B cell (primary cell): ENCODE results near the gene AP3D1. TPM values are rescaled to one million over a fixed set of nuclear protein-coding genes. Genes with fewer than 3 reads are reported as not detected.
A peak's percentile ranks its signal among the peaks of the same experiment; 100 is the strongest.

Experiments
- ATAC-seq: fragments of 200-7000 bp; cut with Tn5 transposase; one replicate; pipeline ENCODE4 v1.10.0; 2021; ENCODE audit warnings: low read depth, mild to moderate bottlenecking, moderate number of reproducible peaks, moderate library complexity
- CTCF ChIA-PET: fragments of 350-600 bp; sonication (Branson Sonifier 250); formaldehyde crosslinking; loops from one replicate; lab custom pipeline; 2021; ENCODE audit warnings: antibody characterized with exemption, inconsistent platforms; lab: Charles Lee
- POLR2A ChIA-PET: fragments of 350-600 bp; sonication (Branson Sonifier 250); formaldehyde crosslinking; loops from one replicate; lab custom pipeline; 2021; ENCODE audit warnings: antibody characterized with exemption; lab: Charles Lee
- DNase-seq: peaks from one replicate; pipeline ENCODE4 v3.0.0; 2013
- H2AFZ ChIP-seq: 2 replicates; pipeline ENCODE4 v1.6.1; 2012; ENCODE audit warnings: mild to moderate bottlenecking, low read depth, low read length; ENCODE audit not compliant: insufficient read depth, poor library complexity, severe bottlenecking
- H3K27ac ChIP-seq, 2 donors: 1 replicate in 1 of 2; 2 replicates in 1 of 2; pipeline ENCODE4 v1.5.1; 2012 to 2013; ENCODE audit warnings: low read length in 2 of 2, mild to moderate bottlenecking in 2 of 2, moderate library complexity in 1 of 2
- H3K27me3 ChIP-seq, 4 experiments: fragments of 200-600 bp in 1 of 4; sonication (generic) in 1 of 4; replicated peaks in 1 of 4; 1 replicate in 2 of 4; 2 replicates in 2 of 4; pipeline versions ENCODE4 v1.6.1 to v1.7.0; 2013 to 2016; ENCODE audit warnings: low read length in 3 of 4, mild to moderate bottlenecking in 2 of 4, mixed read lengths in 1 of 4, moderate library complexity in 1 of 4; ENCODE audit not compliant: insufficient read depth in 4 of 4, control insufficient read depth in 3 of 4; ENCODE audit errors: control extremely low read depth in 1 of 4
- H3K36me3 ChIP-seq, 2 experiments: replicated peaks in 1 of 2; 1 replicate in 1 of 2; 2 replicates in 1 of 2; pipeline versions ENCODE4 v1.6.1 to v1.7.1; 2013; ENCODE audit warnings: low read length in 1 of 2; ENCODE audit not compliant: insufficient read depth in 2 of 2, control insufficient read depth in 1 of 2; ENCODE audit errors: control extremely low read depth in 1 of 2, extremely low read depth in 1 of 2
- H3K4me1 ChIP-seq, 2 donors: fragments of 200-600 bp in 1 of 2; sonication (generic) in 1 of 2; 1 replicate in 1 of 2; 2 replicates in 1 of 2; pipeline versions ENCODE4 v1.5.1 to v1.6.1; 2013 to 2017; ENCODE audit warnings: low read length in 2 of 2; ENCODE audit not compliant: control insufficient read depth in 2 of 2, insufficient read depth in 2 of 2
- H3K4me2 ChIP-seq: replicated peaks from 2 replicates; pipeline ENCODE3; 2012; ENCODE audit warnings: mild to moderate bottlenecking, low read depth, low read length; ENCODE audit not compliant: poor library complexity, severe bottlenecking
- H3K4me3 ChIP-seq, 5 experiments: fragments of 200-600 bp in 1 of 5; sonication (generic) in 1 of 5; 1 replicate in 3 of 5; 2 replicates in 2 of 5; pipeline versions ENCODE4 v1.5.1 to v1.7.0; 2011 to 2016; ENCODE audit warnings: low read length in 4 of 5, mild to moderate bottlenecking in 4 of 5, low read depth in 2 of 5, control low read depth in 1 of 5, moderate library complexity in 1 of 5; ENCODE audit not compliant: insufficient read depth in 1 of 5; ENCODE audit errors: control extremely low read depth in 1 of 5, extremely low read depth in 1 of 5
- H3K79me2 ChIP-seq: fragments of 200-600 bp; sonication (generic); one replicate; pipeline ENCODE4 v1.6.0; 2016; ENCODE audit warnings: low read length; ENCODE audit not compliant: control insufficient read depth, insufficient read depth
- H3K9ac ChIP-seq: fragments of 200-600 bp; sonication (generic); 2 replicates; pipeline ENCODE4 v1.6.1; 2017; ENCODE audit warnings: mild to moderate bottlenecking, low read length, moderate library complexity
- H3K9me3 ChIP-seq, 3 donors: one replicate each; pipeline versions ENCODE4 v1.6.1 to v1.7.1; 2013; ENCODE audit warnings: low read length in 2 of 3; ENCODE audit not compliant: control insufficient read depth in 2 of 3, insufficient read depth in 1 of 3; ENCODE audit errors: control extremely low read depth in 1 of 3
- H4K20me1 ChIP-seq: 2 replicates; pipeline ENCODE4 v1.6.0; 2012; ENCODE audit warnings: mild to moderate bottlenecking, low read length; ENCODE audit not compliant: insufficient read depth, control insufficient read depth, poor library complexity, severe bottlenecking
- H3K27ac Mint-ChIP-seq: one replicate; pipeline ENCODE4 v1.8.0; 2021; ENCODE audit warnings: mixed read lengths
- H3K27me3 Mint-ChIP-seq: one replicate; pipeline ENCODE4 v1.8.0; 2021; ENCODE audit warnings: mixed read lengths
- H3K4me1 Mint-ChIP-seq: one replicate; pipeline ENCODE4 v1.8.0; 2021; ENCODE audit warnings: mixed read lengths
- H3K4me3 Mint-ChIP-seq: one replicate; pipeline ENCODE4 v1.8.0; 2021; ENCODE audit warnings: mixed read lengths
- H3K9me3 Mint-ChIP-seq: one replicate; pipeline ENCODE4 v1.8.0; 2022; ENCODE audit warnings: mixed read lengths; ENCODE audit not compliant: insufficient read depth
- EZH2 ChIP-seq: IDR thresholded peaks from 2 replicates; pipeline ENCODE4 v1.6.1; 2012; ENCODE audit warnings: borderline replicate concordance, low read depth, mild to moderate bottlenecking, moderate library complexity, low read length; ENCODE audit not compliant: insufficient read depth, poor library complexity, severe bottlenecking
- WGBS: methylation state at CpG from one replicate; pipeline ENCODE4 v1.1.5; 2013; ENCODE audit warnings: missing lambda C conversion rate; ENCODE audit not compliant: insufficient coverage; 5-methylcytosine and 5-hydroxymethylcytosine counted together
- intact Hi-C: fragments of 100-400 bp; cut with micrococcal nuclease; formaldehyde crosslinking; loops from one replicate; pipeline ENCODE4 v1.10.0; 2022
- polyA plus RNA-seq: library from polyadenylated mRNA; depleted of rRNA; stranded (reverse); fragments of >200 nt; gene quantifications from 2 replicates; pipeline ENCODE4 v1.2.3, GENCODE V29; 2012
- total RNA-seq, 2 donors: library from RNA; stranded (reverse); fragments of 120-200 nt in 1 of 2; gene quantifications; 1 replicate in 1 of 2; 2 replicates in 1 of 2; pipeline versions ENCODE4 v1.2.3 to v1.2.4, GENCODE V29; 2013 to 2022
- TF ChIP-seq, protein P1 (sequence below): fragments of 200-600 bp; IDR thresholded peaks from one replicate; pipeline ENCODE4 v1.8.0; 2022; ENCODE audit warnings: antibody characterized with exemption, mild to moderate bottlenecking

The AP3D1 gene
- total and polyA plus RNA-seq, 2 donors (not counting 1 experiment from before 2014, with no cell fraction given), result 96.4 to 114 TPM

DNA sequence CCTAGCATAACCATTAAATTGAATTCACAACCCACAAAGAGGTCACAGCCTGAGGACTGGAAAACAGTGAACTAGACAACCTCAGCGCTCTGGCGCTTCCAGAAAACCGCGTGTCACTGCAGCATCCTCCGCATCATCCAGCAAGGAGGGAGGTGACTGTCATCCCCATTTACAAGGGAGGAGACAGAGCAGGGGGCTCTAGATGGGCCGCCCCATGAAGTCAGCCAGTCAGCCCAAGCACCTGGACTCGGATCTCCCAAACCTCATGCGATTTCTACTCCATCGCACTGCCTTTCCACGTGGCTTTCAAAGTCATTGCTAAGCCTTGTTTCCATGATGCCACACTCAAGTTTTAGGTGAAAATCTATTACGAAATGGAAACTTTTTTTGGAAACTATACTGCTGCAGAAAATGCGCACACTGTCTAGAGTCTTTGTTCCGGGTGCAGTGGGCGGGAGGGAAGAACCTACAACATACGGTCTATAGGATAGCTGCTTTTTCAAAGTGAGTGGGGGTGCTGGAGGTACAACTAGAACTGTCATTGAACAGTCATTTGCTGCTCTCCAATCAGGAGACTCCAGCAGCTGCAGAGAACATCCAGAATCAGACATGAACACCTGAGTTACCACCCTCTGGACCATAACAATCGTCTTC lies 2.8 kb downstream of the AP3D1 start:
- intact Hi-C loops, result no loop called here
- TF ChIP-seq EZH2, result no peak
- TF ChIP-seq, protein P1, sequence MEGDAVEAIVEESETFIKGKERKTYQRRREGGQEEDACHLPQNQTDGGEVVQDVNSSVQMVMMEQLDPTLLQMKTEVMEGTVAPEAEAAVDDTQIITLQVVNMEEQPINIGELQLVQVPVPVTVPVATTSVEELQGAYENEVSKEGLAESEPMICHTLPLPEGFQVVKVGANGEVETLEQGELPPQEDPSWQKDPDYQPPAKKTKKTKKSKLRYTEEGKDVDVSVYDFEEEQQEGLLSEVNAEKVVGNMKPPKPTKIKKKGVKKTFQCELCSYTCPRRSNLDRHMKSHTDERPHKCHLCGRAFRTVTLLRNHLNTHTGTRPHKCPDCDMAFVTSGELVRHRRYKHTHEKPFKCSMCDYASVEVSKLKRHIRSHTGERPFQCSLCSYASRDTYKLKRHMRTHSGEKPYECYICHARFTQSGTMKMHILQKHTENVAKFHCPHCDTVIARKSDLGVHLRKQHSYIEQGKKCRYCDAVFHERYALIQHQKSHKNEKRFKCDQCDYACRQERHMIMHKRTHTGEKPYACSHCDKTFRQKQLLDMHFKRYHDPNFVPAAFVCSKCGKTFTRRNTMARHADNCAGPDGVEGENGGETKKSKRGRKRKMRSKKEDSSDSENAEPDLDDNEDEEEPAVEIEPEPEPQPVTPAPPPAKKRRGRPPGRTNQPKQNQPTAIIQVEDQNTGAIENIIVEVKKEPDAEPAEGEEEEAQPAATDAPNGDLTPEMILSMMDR, result no peak
- ChIA-PET POLR2A (interaction anchor here (0.6 to 1.0 kb wide), 3 partner anchors 21 to 122 kb away, joined by 3 to 4 read pairs (median 3); no protein-coding TSS in a partner anchor), CTCF (interaction anchor here (0.7 kb wide), 1 partner anchor 82 kb away, joined by 3 read pairs; no protein-coding TSS in a partner anchor)
- 89% methylated on average over 13 of the region's 16 CpGs for WGBS
- Mint-ChIP-seq H3K4me3 (peak overlapping the region; percentile 60), H3K27me3 (no peaks in the 10 kb centered on the region), H3K4me1 (peaks cover 39% of the 10 kb centered on the region), H3K9me3 (no peaks in the 10 kb centered on the region), H3K27ac (peak overlapping the region; percentile 55)
- H4K20me1 ChIP-seq, result peaks cover 59% of the 10 kb centered on the region
- no peak for ATAC-seq
- no peak overlapping the region for H3K27ac ChIP-seq
- no peaks in the 10 kb centered on the region for H3K27me3 ChIP-seq
- peaks cover 0 to 3% of the 10 kb centered on the region in 2 experiments for H3K36me3 ChIP-seq
- H3K9me3 ChIP-seq, result no peaks in the 10 kb centered on the region
- DNase-seq, result no peak
- H2AFZ ChIP-seq, result no peak overlapping the region
- no peak overlapping the region for H3K4me3 ChIP-seq
- H3K79me2 ChIP-seq, result peaks cover 78% of the 10 kb centered on the region
- H3K9ac ChIP-seq, result no peak overlapping the region
- H3K4me2 ChIP-seq, result no peak overlapping the region
- peaks cover 18 to 29% of the 10 kb centered on the region in 2 donors for H3K4me1 ChIP-seq

DNA sequence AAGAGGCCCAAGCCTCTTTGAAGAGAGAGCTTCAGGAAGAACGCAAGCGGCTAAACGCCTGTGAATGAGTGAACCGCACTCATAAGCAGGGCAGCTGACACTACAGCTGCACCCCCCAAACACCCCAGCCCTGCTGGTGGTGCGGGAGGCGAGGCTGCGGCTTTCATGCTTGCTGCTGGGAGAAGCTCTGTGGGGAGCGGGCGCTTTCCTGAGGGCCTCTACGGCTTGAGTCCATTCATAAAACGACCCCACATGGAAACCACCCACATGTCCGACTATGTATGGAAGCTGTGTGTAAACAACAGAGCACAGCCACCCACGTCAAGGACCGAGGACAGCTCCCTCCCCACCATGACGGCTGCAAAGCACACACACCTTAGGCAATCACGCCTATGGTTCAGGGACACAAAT lies 5.5 kb downstream of the AP3D1 start:
- H3K36me3 ChIP-seq, result peaks cover 0 to 3% of the 10 kb centered on the region in 2 experiments
- Mint-ChIP-seq H3K4me1 (peaks cover 34% of the 10 kb centered on the region), H3K27ac (peak overlapping the region; percentile 59), H3K9me3 (no peaks in the 10 kb centered on the region), H3K27me3 (no peaks in the 10 kb centered on the region), H3K4me3 (peak overlapping the region; percentile 34)
- no peak for TF ChIP-seq EZH2
- TF ChIP-seq, protein P1, result no peak
- no peaks in the 10 kb centered on the region for H3K27me3 ChIP-seq
- H3K9me3 ChIP-seq, result no peaks in the 10 kb centered on the region
- WGBS, result 96% methylated on average over 10 of the region's 16 CpGs
- H3K4me3 ChIP-seq, result no peak overlapping the region
- intact Hi-C loops, result no loop called here
- CTCF ChIA-PET, result no interaction called here
- H3K4me1 ChIP-seq, result peaks cover 13 to 27% of the 10 kb centered on the region in 2 donors
- POLR2A ChIA-PET, result interaction anchor here (0.6 kb wide), 1 partner anchor 74 kb away, joined by 8 read pairs; no protein-coding TSS in a partner anchor
- peaks cover 99% of the 10 kb centered on the region for H3K79me2 ChIP-seq
- no peak overlapping the region for H3K27ac ChIP-seq
- no peak overlapping the region for H3K4me2 ChIP-seq
- no peak for ATAC-seq
- no peak overlapping the region for H3K9ac ChIP-seq
- DNase-seq, result no peak
- H4K20me1 ChIP-seq, result peaks cover 84% of the 10 kb centered on the region
- H2AFZ ChIP-seq, result no peak overlapping the region
